Renal cortex interstitium (tissue), 11 donors: ENCODE measurements around the gene VPS35L. TPM values are rescaled to one million over a fixed set of nuclear protein-coding genes. Genes with fewer than 3 reads are reported as not detected.

Source experiments
- DNase-seq, 11 donors: peaks; one replicate each; pipeline ENCODE4 v3.0.0-alpha.2; 2013; ENCODE audit warnings: low read depth in 9 of 11, low spot score in 4 of 11; ENCODE audit errors: extremely low read depth in 1 of 11
- polyA plus RNA-seq, 3 donors: library from polyadenylated mRNA; unstranded; fragments of 120-200 nt; gene quantifications; one replicate each; pipeline ENCODE4 v1.2.1, GENCODE V29; 2013; ENCODE audit not compliant: insufficient read length in 3 of 3

Gene VPS35L
- polyA plus RNA-seq, 3 donors: 60.6 to 65.1 (median 63.9) TPM

- no peak for DNase-seq
These were observed 23.0 kb downstream of the VPS35L start for GRCh38 chr16:19578378-19578971.

GRCh38 chr16:19582050-19582831 lies 26.7 kb downstream of the VPS35L start:
- no peak for DNase-seq

- DNase-seq: peak in 6 of 11 donors; percentile 17 to 47 (median 28)
These were observed 28.3 kb downstream of the VPS35L start for GRCh38 chr16:19583665-19584300.

GRCh38 chr16:19588661-19589060 lies 33.2 kb downstream of the VPS35L start:
- DNase-seq: no peak

DNA sequence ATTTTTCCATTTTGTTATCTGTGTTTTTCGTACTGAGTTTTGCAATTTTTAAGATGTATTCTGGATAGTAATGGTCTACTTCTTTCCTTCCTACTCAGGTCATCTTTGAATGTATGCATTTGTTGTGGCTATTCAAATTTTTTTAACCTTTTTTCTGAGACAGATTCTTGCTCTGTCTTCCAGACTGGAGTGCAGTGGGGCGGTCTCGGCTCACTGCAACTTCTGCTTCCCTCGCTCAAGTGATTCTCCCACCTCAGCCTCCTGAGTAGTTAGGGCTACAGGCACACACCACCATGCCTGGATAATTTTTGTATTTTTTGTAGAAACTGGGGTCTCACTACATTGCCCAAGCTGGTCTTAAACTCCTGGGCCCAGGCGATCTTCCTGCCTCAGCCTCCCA lies 33.6 kb downstream of the VPS35L start:
- no peak for DNase-seq

DNA sequence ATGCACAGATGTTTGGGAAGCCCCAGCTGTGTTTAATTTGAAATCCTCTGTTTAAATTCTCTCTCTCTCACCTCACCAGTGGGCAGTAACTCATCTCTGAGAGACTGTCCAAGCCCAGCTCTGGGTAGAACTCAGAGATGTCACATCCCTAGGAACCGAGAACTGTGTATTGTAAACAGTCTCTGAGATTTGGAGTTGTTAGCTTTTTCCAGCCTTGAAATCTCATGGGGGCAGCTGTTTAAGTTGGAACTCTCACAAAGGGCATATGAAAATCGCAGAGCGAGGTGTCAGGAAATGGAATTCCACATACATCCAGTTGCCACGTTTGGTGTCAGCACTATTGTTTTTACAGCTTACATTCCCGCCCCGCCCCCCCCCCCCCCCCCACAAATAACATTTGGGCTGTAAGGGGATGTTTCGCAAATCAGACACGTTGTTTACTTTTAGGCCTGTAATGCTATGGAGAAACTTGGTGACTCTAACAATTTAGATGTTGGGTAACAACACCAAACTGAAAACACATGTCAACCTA lies 34.3 kb downstream of the VPS35L start:
- DNase-seq: peak in 9 of 11 donors; percentile 9 to 43 (median 26)

- no peak for DNase-seq
These were observed 39.7 kb downstream of the VPS35L start for GRCh38 chr16:19595043-19595767.

DNA sequence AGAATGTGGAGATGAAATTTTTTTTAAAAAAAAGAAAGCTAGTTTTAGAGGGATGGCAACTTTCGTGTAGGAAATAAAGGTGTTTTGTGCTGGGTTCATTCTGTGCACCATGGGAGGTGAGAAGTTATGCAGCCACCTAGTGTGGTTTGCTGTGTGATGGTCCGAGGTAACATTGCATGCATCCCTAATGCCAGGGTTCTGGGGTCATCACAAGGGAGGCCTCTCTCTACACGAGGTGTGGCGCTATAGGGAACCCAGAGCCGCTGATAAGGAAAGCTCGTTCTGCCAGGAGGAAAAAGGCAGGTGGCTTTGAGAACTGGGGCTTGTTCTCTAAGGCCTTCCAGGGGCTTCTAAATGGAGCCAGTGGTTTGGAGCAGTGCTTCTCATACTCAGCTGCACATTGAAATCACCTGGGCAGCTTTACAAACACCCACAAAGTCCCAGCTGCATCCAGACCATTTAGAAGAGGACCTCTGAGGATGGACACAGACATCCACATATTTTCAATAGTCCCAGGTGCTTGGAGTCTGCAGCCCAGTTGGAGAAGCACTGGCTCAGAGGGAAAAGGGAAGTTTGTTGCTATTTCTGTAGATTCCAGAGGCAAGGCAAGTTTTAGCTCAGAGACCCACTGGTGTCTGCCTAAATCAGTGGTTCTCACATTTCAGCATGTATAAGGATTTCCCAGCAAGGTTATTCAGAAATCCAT lies 43.5 kb downstream of the VPS35L start:
- DNase-seq: no peak

- DNase-seq: no peak
These were observed 44.6 kb downstream of the VPS35L start for GRCh38 chr16:19599968-19600716.

GRCh38 chr16:19601083-19601976 lies 45.8 kb downstream of the VPS35L start:
- DNase-seq: peak in 10 of 11 donors; percentile 3 to 43 (median 27)

GRCh38 chr16:19604911-19605310 lies 49.4 kb downstream of the VPS35L start:
- no peak for DNase-seq

GRCh38 chr16:19605701-19606100 lies 50.2 kb downstream of the VPS35L start:
- DNase-seq: no peak

GRCh38 chr16:19607616-19608280 lies 52.2 kb downstream of the VPS35L start:
- DNase-seq: no peak

DNA sequence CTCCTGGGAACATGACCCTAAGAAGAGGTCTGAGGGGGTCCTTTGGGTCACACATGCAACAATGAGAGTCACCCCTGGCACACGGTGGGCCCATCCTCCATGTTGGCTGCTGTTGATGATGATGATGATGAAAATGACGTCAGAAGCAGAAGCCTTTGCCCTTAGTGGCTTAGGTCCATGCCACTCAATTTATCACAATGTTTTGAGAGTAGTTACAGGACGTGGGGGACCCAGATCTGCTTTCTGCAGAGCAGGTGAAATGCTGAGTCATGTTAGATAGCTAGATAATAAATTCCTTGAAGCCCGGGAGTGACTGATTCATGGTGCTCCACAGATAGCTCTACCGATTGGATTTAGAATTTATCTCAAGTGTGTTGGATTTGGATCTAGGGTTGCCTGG lies 53.9 kb downstream of the VPS35L start:
- no peak for DNase-seq

- no peak for DNase-seq
These were observed 54.7 kb downstream of the VPS35L start for GRCh38 chr16:19610200-19610599.

DNA sequence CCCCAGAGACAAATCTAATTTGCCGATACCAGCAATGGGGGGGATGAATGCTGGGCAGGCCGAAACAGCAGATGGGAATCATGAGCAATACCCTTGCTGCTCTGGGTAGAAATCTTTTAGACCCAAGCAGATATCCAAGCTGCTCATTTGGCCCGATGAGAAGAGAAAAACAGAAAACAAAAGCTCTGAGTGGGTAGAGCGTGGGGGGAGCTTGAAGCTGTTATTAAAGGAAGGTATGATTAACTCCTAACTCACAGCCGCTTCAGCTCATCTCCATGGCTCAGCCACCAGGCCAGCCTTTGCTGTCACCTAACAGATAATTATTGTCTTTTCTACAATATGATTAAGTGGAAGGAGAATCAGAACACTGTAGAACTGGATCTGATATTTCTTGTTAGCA lies 58.3 kb downstream of the VPS35L start:
- no peak for DNase-seq

DNA sequence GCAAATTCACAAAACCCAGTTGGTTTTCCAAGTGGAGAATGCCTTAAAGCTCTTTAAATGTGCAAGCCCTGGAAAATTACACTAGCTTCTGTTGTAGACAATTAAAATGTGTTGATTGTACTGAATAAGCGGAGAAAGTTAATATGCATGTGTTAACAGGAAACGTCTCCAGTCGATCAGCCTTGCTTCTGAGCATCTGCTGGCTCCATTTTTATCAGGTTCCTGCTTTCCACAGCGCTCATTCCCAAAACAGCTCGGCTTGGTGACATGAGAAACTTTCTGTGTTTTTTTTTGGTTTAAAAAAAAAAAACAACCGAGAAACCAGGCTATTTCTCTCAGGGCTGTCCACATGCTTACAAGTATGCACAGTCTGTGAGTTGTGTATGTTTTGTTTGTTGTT lies 60.7 kb downstream of the VPS35L start:
- no peak for DNase-seq
